Lung (tissue), 12 donors: ENCODE measurements around the gene BCAS3. TPM values are rescaled to one million over a fixed set of nuclear protein-coding genes. Genes with fewer than 3 reads are reported as not detected.
A peak's percentile ranks its signal among the peaks of the same experiment; 100 is the strongest.

ENCODE experiments used
- ATAC-seq: fragments of 200-7000 bp; cut with Tn5 transposase; one replicate; pipeline ENCODE4 v1.9.1; 2020; ENCODE audit warnings: moderate number of reproducible peaks; ENCODE audit not compliant: insufficient read depth, low FRiP score
- DNase-seq, 3 donors: peaks; one replicate each; pipeline ENCODE4 v3.0.0-alpha.2; 2013 to 2017
- H3K27ac ChIP-seq, 2 donors: one replicate each; pipeline ENCODE4 v1.5.1; 2013; ENCODE audit warnings: mild to moderate bottlenecking in 2 of 2, moderate library complexity in 2 of 2, control low read depth in 1 of 2, inconsistent platforms in 1 of 2, low read depth in 1 of 2, low read length in 1 of 2
- H3K27me3 ChIP-seq, 3 donors: one replicate each; pipeline ENCODE4 v1.5.1; 2013; ENCODE audit warnings: low read length in 2 of 3; ENCODE audit not compliant: control insufficient read depth in 3 of 3, insufficient read depth in 3 of 3
- H3K36me3 ChIP-seq, 4 donors: one replicate each; pipeline ENCODE4 v1.5.1; 2013; ENCODE audit warnings: low read length in 4 of 4, mild to moderate bottlenecking in 1 of 4, moderate library complexity in 1 of 4; ENCODE audit not compliant: control insufficient read depth in 4 of 4, insufficient read depth in 4 of 4
- H3K4me1 ChIP-seq, 5 donors: one replicate each; pipeline ENCODE4 v1.5.1; 2013; ENCODE audit warnings: low read length in 5 of 5, mild to moderate bottlenecking in 2 of 5, moderate library complexity in 1 of 5; ENCODE audit not compliant: control insufficient read depth in 5 of 5, insufficient read depth in 5 of 5
- H3K4me3 ChIP-seq: one replicate; pipeline ENCODE4 v1.5.1; 2013; ENCODE audit warnings: mild to moderate bottlenecking, control low read depth, moderate library complexity
- H3K9ac ChIP-seq, 2 donors: one replicate each; pipeline ENCODE4 v1.5.1; 2013; ENCODE audit warnings: low read length in 2 of 2, control low read depth in 1 of 2; ENCODE audit not compliant: insufficient read depth in 1 of 2
- H3K9me3 ChIP-seq, 4 donors: one replicate each; pipeline ENCODE4 v1.5.1; 2013; ENCODE audit warnings: low read length in 3 of 4, mild to moderate bottlenecking in 1 of 4, moderate library complexity in 1 of 4; ENCODE audit not compliant: control insufficient read depth in 4 of 4, insufficient read depth in 3 of 4
- CTCF ChIP-seq: IDR thresholded peaks from 2 replicates; pipeline ENCODE4 v1.5.1; 2012; ENCODE audit warnings: mild to moderate bottlenecking; ENCODE audit errors: control extremely low read depth, extremely low read depth
- WGBS, 2 donors: extraction: QIAGEN DNeasy Blood & Tissue Kit; methylation state at CpG; one replicate each; pipeline ENCODE4 v1.1.7; 2013; 5-methylcytosine and 5-hydroxymethylcytosine counted together
- polyA plus RNA-seq, 2 donors: library from polyadenylated mRNA; stranded (reverse); fragments of 200-250 nt; gene quantifications; one replicate each; pipeline ENCODE4 v1.2.1, GENCODE V29; 2013
- total RNA-seq, 2 donors: library from RNA; depleted of rRNA in 1 of 2; stranded (reverse); fragments of >200 nt in 1 of 2; gene quantifications; one replicate each; pipeline ENCODE4 v1.2.1, GENCODE V29; 2014 to 2021
- donor health status: control.
- donor health status: control.
- donor health status: Bipolar disorder and iron deficiency.
- donor health status: healthy.
- donor health status: DM: yes; HTN: yes; CAD: no.

The BCAS3 gene
- total and polyA plus RNA-seq, 4 donors: 4.0 to 101 (median 20.3) TPM

GRCh38 chr17:61372436-61372835 is 694.8 kb downstream of the BCAS3 start:
- Histone ChIP-seq H3K4me1 (peaks cover 0 to 10% (median under 1%) of the 10 kb centered on the region in 5 donors), H3K4me3 (no peak overlapping the region)

GRCh38 chr17:61376931-61377838 is 699.5 kb downstream of the BCAS3 start:
- Histone ChIP-seq H3K4me1 (peaks cover 0 to 31% (median 7%) of the 10 kb centered on the region in 5 donors), H3K36me3 (peaks cover 0 to under 1% (median 0%) of the 10 kb centered on the region in 4 donors), H3K27ac (peak overlapping the region in 1 of 2 donors; percentile 20), H3K27me3 (no peaks in the 10 kb centered on the region), H3K9me3 (no peaks in the 10 kb centered on the region), H3K4me3 (no peak overlapping the region), H3K9ac (no peak overlapping the region)
- no peak for TF ChIP-seq CTCF
- ATAC-seq (no peak), DNase-seq (no peak)
- WGBS, 2 donors: 88 to 91% methylated on average over 18 of the region's 18 CpGs

More at GRCh38 chr17:61372436-61372835, 694.8 kb downstream of the BCAS3 start:
- peaks cover 0 to 3% (median 0%) of the 10 kb centered on the region in 4 donors for H3K36me3 ChIP-seq
- no peak for ATAC-seq
- H3K9ac ChIP-seq: no peak overlapping the region
- no peak for DNase-seq
- 92 to 94% methylated on average over 9 of the region's 9 CpGs for WGBS, 2 donors
- TF ChIP-seq CTCF: no peak
- no peaks in the 10 kb centered on the region for H3K9me3 ChIP-seq
- H3K27me3 ChIP-seq: no peaks in the 10 kb centered on the region
- H3K27ac ChIP-seq: no peak overlapping the region

GRCh38 chr17:61378658-61379456 is 701.2 kb downstream of the BCAS3 start:
- Histone ChIP-seq H3K9ac (no peak overlapping the region), H3K27me3 (no peaks in the 10 kb centered on the region), H3K36me3 (no peaks in the 10 kb centered on the region), H3K27ac (peak overlapping the region in 1 of 2 donors; percentile 57), H3K9me3 (no peaks in the 10 kb centered on the region), H3K4me1 (peaks cover 0 to 35% (median 4%) of the 10 kb centered on the region in 5 donors), H3K4me3 (no peak overlapping the region)
- 87 to 90% methylated on average over 8 of the region's 8 CpGs for WGBS, 2 donors
- ATAC-seq (no peak), DNase-seq (no peak)
- TF ChIP-seq CTCF: no peak
